Cardiac fibroblast (primary cell): ENCODE data around the gene LSM4.
A peak's percentile ranks its signal among the peaks of the same experiment; 100 is the strongest.

Experiments used
- DNase-seq, 2 donors: peaks; one replicate each; pipeline versions ENCODE4 v3.0.0 to v3.0.0-alpha.2; 2010; ENCODE audit warnings: low read depth in 2 of 2
- H3K4me3 ChIP-seq, 2 donors: replicated peaks in 1 of 2; 1 replicate in 1 of 2; 2 replicates in 1 of 2; pipeline ENCODE4 v1.5.1; 2011; ENCODE audit warnings: low read depth in 2 of 2, low read length in 2 of 2, mild to moderate bottlenecking in 2 of 2, moderate library complexity in 1 of 2
- CTCF ChIP-seq: IDR thresholded peaks from one replicate; pipeline ENCODE4 v1.5.1; 2011; ENCODE audit warnings: low read depth, mild to moderate bottlenecking, low read length, inconsistent platforms

The LSM4 gene

GRCh38 chr19:18282021-18282787 is 40.7 kb downstream of the LSM4 start:
- no peak for DNase-seq
- peak; percentile 22 for TF ChIP-seq CTCF
- peak overlapping the region; percentile 45 to 48 for H3K4me3 ChIP-seq

GRCh38 chr19:18281082-18282020 is 41.5 kb downstream of the LSM4 start, which contains the start of gene JUND:
Gene JUND (minus strand): TSS chr19:18281622. CDS start chr19:18281484, 138 bp downstream.
- peak; percentile 98 to 100 for DNase-seq
- H3K4me3 ChIP-seq = peak within 1 kb of the TSS; percentile 77 to 97
- TF ChIP-seq CTCF = no peak

GRCh38 chr19:18280247-18281081 is 42.4 kb downstream of the LSM4 start:
- TF ChIP-seq CTCF = no peak
- DNase-seq = peak; percentile 77 to 83
- peak overlapping the region; percentile 77 to 97 for H3K4me3 ChIP-seq

GRCh38 chr19:18279516-18280246 is 43.2 kb downstream of the LSM4 start:
- peak; percentile 88 for TF ChIP-seq CTCF
- peak; percentile 96 to 97 for DNase-seq
- H3K4me3 ChIP-seq = peak overlapping the region; percentile 77 to 97

GRCh38 chr19:18279266-18279515 is 43.7 kb downstream of the LSM4 start:
- TF ChIP-seq CTCF = no peak
- H3K4me3 ChIP-seq = peak overlapping the region; percentile 77 to 97
- no peak for DNase-seq
